GM19328 (cell line): ENCODE data around the gene APP.

Source experiments
- ATAC-seq: cut with Tn5 transposase; IDR thresholded peaks from one replicate; pipeline ENCODE4 v1.9.1; 2021; ENCODE audit warnings: mild to moderate bottlenecking, moderate library complexity; ENCODE audit not compliant: unreplicated experiment

APP gene

GRCh38 chr21:25842925-25843324, 327.6 kb downstream of the APP start:
- no peak for ATAC-seq

DNA sequence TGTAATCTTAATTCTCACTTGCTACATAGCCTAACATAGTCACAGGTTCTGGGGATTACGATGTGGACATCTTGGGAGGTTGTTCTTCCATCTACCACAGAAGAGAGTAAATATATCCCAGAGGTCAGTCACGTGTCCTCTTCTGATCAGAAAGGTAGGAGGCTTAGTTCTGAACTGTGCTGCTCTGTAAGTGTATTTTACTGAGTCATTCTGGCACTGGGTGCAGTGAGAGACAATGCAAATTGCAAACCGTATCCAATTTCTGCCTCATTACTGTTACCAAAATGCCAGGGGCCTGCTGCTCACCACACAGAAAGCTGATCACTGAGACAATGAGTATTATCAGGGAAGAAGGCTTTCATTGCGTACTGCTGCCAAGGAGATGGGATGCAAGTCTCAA, 331.8 kb downstream of the APP start:
- no peak for ATAC-seq

DNA sequence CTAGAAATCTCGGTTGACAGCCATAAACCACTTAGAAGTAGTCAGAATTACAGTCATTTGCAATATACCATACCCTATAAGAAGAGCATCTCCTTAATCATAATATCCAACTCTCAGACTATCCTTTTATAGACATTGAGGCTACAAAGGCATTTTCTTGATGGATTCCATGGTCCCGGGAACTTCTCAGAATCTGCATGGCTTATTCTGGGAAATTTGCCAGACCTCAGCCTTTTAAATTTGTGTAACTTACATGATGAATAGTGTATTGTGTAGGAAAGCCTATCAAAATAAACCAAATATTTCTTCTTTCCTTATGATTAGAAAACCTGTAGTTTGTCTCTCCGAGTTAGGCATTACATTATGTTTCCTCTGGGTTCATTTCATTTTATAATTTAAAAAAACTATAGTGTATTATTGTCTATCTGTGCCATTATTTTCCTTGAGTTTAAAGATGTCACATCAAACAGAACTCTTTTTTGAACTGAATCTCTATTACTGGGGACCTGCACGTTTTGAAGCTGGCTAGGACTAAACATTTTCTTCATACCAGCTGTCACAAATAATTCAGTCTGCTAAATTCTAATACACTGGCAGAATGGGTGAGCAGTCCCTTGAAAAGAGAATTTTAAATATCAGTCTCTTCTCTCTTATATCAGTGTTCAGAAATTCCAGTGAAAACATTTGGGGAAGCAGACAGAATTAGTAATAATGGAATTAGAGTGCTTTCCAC, 332.9 kb downstream of the APP start:
- ATAC-seq: no peak

DNA sequence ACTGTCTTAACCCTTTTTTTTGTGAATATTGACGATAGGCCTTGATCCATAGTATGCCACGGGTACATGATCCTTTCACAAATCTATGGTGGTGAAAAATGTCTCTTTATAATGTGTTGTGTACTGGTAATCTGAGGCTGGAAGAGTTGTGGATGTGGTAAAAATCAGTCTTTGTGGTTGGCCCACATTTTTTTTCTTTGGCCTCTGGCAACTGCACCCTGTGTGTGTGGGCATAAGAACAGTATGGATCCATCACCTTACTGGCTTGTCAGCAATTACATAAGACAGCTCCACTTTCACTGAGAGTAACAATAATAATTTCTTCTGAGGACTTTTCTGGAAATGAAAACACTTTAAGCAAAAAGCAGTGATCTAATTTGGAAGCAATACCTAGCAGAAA, 334.2 kb downstream of the APP start:
- ATAC-seq: no peak

DNA sequence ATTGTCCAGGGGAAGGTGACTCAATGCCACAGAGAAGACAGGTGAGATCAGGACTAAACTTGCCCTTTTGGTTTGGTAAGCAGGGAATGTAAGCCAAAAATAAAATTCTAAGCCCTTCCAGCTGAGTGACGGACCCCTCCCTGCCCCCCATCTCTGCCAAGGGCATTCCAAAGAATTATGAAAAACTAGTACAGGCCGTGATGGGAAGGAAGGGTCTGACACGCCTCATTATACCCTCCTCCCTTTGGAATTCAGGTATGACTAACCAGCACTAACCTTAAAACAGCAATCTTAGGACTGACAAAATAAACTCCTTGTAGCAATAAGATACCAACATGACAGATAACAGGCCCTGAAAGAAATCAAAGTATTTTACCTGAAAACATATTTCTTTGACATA, 336.2 kb downstream of the APP start:
- no peak for ATAC-seq

DNA sequence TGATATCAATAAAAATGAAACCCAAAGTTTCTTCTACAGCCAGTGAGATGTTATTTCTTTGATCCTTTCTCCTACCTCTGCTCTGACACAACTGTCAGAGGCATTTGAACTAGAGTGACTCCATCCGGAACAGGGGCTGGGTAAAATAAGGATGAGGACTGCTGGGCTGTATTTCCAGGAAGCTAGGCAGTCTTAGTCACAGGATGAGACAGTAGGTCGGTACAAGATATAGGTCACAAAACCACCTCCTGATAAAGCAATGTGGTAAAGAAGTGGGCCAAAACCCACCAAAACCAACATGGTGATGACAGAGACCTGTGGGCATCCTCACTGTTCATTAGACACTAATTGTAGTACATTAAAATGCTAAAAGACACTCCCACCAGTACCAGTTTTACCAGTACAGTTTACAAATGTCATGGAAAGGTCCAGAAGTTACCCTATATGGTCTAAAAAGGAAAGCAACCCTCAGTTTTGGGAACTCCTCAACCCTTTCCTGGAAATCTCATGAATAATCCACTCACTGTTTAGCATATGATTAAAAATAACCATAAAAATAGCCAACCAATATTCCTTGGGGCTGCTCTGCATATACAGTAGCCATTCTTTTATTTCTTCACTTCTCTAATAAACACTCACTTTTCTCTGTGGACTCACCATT, 339.1 kb downstream of the APP start:
- ATAC-seq: no peak
